LNCAP (cell line): ENCODE results near the gene ALG12.

Experiments
- CTCF ChIP-seq: fragments of 450-650 bp; IDR thresholded peaks from 2 replicates; pipeline ENCODE4 v1.5.1; 2017; ENCODE audit warnings: mild to moderate bottlenecking

ALG12 gene

GRCh38 chr22:49930596-49931412 is 12.6 kb upstream of the ALG12 start:
- peak; percentile 70 for TF ChIP-seq CTCF

GRCh38 chr22:49929994-49930575 is 11.8 kb upstream of the ALG12 start:
- no peak for TF ChIP-seq CTCF

GRCh38 chr22:49929211-49929979 is 11.2 kb upstream of the ALG12 start:
- peak; percentile 89 for TF ChIP-seq CTCF

- no peak for TF ChIP-seq CTCF
Measured at GRCh38 chr22:49928555-49929210, 10.4 kb upstream of the ALG12 start.

- TF ChIP-seq CTCF, result no peak
Measured at GRCh38 chr22:49928185-49928495, 9.9 kb upstream of the ALG12 start.

- no peak for TF ChIP-seq CTCF
Measured at GRCh38 chr22:49927483-49928184, 9.4 kb upstream of the ALG12 start.

- TF ChIP-seq CTCF, result no peak
Measured at GRCh38 chr22:49926916-49927315, 8.7 kb upstream of the ALG12 start.
